GM23248 (cell line): ENCODE data around the gene ANKH.

Source experiments
- EZH2 ChIP-seq: fragments of 200-600 bp; sonication (generic); IDR thresholded peaks from 2 replicates; pipeline ENCODE4 v1.6.1; 2018; ENCODE audit warnings: antibody characterized with exemption, mild to moderate bottlenecking; ENCODE audit not compliant: insufficient read depth, poor library complexity, severe bottlenecking
- EZH2phosphoT487 ChIP-seq: fragments of 200-600 bp; sonication (generic); IDR thresholded peaks from 2 replicates; pipeline ENCODE4 v1.6.1; 2018; ENCODE audit warnings: antibody characterized with exemption, moderate library complexity, mild to moderate bottlenecking, low read depth; ENCODE audit not compliant: insufficient read depth

DNA sequence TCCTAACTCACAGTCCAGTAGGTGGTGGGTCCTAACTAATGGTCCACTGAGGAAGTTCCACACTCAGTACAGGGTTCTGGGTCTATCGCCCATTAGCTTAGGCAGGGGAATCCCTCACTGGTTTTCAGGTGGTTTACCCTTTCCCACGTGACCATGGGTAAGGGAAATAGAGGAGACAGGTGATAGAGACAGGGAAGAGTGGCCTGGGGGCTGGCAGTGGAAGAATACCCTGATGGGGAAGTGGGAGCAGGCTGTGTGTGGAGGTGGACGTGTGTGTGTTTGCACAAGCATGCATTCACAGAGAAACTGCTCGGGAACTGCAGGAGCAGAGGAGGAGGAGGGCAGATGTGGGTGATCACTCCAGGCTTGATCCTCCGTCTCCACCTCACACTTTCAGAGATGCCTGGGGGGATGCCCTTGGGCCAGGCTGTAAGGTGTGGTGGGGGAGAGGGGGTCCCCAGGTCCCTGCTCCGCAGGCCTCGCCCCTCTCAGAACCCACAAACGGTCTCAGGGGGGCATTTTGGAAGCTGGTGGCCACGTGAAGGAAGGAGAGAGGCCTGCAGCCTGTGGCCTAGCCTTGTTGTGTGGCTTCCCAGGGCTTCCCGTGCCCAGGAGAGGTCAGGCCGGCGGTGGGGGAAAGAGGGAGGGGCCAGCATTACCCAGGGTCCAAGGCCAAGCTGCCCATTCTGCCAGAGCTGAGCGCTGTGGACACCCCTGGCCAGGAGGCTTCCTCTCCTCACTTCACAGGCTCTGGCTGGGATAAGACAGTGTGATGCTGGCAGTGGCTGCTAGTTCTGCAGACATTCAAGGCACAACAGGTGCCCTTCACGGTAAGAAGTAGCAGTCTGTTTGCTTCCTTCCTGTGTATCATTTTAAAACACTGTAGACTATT, 127.0 kb downstream of the ANKH start:
- TF ChIP-seq EZH2phosphoT487 (no peak), EZH2 (no peak)
